DOHH2 (cell line): Measurements from ENCODE around the gene RHD.

Experiments used
- CTCF ChIP-seq: fragments of 200-600 bp; sonication (generic); IDR thresholded peaks from one replicate; pipeline ENCODE4 v1.5.1; 2014; ENCODE audit warnings: antibody characterized with exemption, mild to moderate bottlenecking, low read depth, low read length; ENCODE audit not compliant: poor library complexity, severe bottlenecking
- EZH2phosphoT487 ChIP-seq: fragments of 200-600 bp; sonication (generic); IDR thresholded peaks from 2 replicates; pipeline ENCODE4 v1.6.1; 2017; ENCODE audit warnings: borderline replicate concordance, mild to moderate bottlenecking, antibody characterized with exemption, low read length, moderate library complexity, mixed read lengths

- no peak for TF ChIP-seq CTCF
- no peak for TF ChIP-seq EZH2phosphoT487
Measured at GRCh38 chr1:25255706-25256577, 16.4 kb upstream of the RHD start.
